EH (cell line): ENCODE measurements around the gene NBPF4.
A peak's percentile ranks its signal among the peaks of the same experiment; 100 is the strongest.
"Not testable (repeated sequence)": the region's sequence is repeated elsewhere in the genome, so short reads cannot be mapped to it uniquely, and the experiment has no call there.

ENCODE experiments used
- DNase-seq: peaks from one replicate; pipeline ENCODE4 v3.0.0-alpha.2; 2015; ENCODE audit warnings: low read depth

NBPF4 gene

DNA sequence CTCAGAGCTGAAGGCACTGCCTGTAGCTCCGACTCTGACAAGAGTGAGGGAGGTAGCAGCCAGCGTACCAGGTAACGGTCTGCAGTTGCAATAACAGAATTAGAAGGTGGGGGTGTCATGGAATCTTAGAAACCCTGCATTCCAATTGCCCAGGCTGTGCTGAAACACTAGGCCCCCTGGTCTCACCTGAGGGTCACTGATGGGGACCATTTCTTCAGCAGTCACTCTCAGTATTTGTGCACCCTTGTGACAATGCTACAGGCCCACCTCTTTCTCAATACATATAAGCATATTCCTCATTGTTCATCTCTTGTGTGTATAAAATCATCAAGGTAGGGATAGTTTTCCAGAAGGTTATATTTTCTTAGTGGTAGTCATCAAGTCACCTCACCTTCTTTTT lies at the start of gene NBPF4:
Gene NBPF4 (minus strand): TSS at position 101 of the 400 bp plus-strand sequence. CDS start 315 bp downstream, outside the sequence.
- DNase-seq, result not testable (repeated sequence)

DNA sequence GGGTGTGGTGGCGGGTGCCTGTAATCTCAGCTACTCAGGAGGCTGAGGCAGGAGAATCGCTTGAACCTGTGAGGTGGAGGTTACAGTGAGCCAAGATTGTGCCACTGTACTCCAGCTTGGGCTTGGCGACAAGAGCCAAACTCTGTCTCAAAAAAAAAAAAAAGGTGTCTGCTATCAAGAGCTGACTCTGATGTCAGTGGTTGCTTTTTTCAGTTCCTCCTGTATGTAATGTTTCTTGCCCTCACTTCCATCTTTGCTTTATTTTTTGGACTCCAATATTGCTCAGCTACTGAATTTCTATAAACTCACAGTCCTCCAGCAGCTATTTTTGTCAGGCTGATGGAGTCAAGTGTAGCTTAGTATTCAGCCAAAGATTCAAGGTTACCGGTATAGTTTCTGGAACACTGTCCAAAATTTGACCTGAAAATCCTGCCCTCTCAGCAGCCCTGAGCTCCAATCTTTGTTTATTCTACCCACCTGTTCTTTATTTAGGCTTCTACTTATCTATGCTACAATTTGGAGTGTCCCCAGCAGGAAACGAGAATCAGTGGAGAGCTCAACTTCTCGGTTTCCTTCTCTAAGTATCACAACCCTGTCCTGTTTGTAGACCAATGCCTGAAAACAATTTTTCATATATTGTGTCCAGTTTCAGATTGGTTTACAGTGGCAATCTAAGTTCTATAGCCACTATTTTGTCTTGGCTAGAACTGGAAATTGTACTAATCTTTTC lies 38.8 kb upstream of the NBPF4 start:
- DNase-seq, result not testable (repeated sequence)

DNA sequence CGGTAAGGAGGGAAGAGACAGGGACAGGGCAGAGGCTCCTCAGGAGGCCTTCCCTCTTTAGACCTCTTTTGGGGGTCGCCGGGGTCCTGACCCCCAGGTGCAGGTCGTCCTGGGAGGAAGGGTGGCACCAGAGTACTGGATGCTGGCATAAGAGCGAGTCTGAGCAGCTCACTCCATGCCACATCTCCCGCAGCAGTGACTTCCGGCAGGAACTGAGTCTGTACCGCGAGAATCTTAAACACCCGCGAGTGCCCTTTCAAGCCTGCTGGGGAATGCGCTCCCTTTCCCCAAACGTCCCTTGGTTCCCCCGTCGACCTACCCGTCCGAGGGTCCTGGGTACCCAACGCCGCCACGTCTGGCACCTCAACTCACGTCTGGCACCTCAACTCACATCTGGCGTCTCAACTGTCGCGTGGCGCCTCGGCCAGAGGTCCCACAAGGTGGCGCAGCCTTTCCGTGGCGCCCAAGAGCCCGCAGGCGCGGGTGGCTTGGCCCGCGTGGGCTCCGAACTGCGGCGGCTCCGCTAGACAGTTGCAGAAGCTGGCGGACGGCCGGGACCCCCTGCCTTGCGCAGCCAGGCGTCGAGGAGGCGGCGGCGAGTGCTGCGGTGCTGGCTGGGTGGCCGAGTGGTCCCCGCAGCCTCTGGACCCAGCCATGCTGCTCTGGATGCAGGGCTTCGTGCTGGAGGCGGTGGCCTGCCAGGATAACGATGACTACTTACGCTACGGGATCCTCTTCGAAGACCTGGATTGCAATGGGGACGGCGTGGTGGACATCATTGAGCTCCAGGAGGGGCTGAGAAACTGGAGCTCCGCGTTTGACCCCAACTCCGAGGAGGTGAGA lies 28.8 kb upstream of the NBPF4 start:
- not testable (repeated sequence) for DNase-seq

DNA sequence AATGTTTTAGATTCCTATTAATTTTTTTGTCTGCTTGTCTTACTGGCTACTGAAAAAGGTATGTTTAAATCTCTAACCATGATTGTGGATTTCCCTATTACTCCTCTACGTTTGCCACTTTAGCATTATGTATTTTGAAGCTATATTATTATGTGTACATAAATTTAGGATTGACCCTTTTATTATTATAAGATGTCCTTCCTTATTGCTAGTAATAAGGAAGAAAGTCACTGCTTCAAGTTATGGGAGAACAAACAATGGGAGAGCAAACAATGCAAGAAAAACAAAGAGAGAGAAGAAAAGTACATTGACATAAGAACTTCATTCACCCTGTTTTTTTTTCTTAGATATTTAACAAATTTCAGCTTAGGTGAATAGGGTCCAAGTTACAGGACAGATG lies 23.2 kb upstream of the NBPF4 start:
- not testable (repeated sequence) for DNase-seq

DNA sequence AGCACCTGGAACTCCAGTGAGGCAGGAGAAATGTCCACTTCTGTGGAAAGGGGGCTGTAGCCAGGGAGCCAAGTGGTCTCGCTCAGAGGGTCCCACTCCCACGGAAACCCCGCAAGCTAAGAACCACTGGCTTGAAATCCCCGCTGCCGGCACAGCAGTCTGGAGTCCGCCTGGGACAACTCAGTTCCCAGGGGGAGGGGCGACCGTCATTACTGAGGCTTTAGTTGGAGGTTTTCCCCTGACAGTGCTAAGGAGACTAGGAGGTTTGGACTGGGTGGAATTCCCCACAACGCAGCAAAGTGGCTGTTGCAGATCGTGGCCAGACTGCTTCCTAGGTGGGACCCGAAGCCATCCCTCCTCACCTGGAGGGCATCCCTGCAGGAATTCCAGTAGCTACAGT lies 18.1 kb upstream of the NBPF4 start:
- DNase-seq, result not testable (repeated sequence)

GRCh38 chr1:108261519-108261918 lies 17.6 kb upstream of the NBPF4 start:
- not testable (repeated sequence) for DNase-seq

GRCh38 chr1:108260578-108261259 lies 16.8 kb upstream of the NBPF4 start:
- DNase-seq, result not testable (repeated sequence)

- DNase-seq, result not testable (repeated sequence)
These were observed 11.6 kb upstream of the NBPF4 start for GRCh38 chr1:108255426-108255825.

- not testable (repeated sequence) for DNase-seq
These were observed 4.5 kb downstream of the NBPF4 start for GRCh38 chr1:108239426-108239825.

GRCh38 chr1:108235308-108235707 lies 8.6 kb downstream of the NBPF4 start:
- DNase-seq, result not testable (repeated sequence)

GRCh38 chr1:108232183-108232582 lies 11.7 kb downstream of the NBPF4 start:
- not testable (repeated sequence) for DNase-seq

DNA sequence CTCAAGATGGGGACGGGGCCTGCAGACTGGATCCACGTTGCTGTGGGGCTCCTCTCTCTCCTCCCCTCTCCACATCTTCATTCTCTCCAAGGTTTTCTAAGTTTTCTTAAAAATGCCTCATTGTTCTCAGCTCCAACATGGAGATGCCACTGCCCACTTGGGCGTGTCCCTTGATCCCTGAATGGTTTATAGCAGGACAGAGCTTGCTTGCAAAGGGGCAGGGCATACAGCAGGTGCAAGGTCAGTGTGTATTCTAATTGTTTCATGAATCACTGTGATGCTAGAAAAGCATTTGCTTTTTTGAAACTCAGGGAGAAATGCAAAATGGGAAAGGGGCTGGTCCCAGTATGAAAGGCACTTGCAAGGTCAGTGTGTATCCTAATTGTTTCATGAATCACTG lies 13.9 kb downstream of the NBPF4 start:
- not testable (repeated sequence) for DNase-seq

GRCh38 chr1:108227772-108228171 lies 16.1 kb downstream of the NBPF4 start:
- DNase-seq, result not testable (repeated sequence)

GRCh38 chr1:108226855-108227254 lies 17.0 kb downstream of the NBPF4 start:
- DNase-seq, result not testable (repeated sequence)

DNA sequence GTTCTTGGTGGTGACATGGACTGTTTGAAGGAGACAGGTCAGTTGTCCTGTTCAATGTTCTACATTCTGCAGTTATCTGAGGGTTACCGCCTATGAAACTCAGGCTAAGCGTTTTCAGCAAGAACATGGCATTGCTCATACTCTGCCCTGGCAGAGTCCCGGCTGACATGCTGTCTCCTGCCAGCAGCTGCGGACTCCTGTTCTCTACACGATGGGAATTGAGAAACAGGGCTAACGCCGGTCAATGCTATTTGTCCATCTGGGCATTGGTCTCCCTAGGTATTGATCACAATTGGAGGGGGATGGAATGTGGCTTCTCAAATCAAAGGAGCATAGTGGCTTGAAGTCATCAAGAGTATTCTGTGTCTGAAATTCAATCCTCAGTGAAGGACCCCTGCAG lies 20.6 kb downstream of the NBPF4 start:
- DNase-seq, result not testable (repeated sequence)

GRCh38 chr1:108217515-108218174 lies 26.2 kb downstream of the NBPF4 start:
- not testable (repeated sequence) for DNase-seq

DNA sequence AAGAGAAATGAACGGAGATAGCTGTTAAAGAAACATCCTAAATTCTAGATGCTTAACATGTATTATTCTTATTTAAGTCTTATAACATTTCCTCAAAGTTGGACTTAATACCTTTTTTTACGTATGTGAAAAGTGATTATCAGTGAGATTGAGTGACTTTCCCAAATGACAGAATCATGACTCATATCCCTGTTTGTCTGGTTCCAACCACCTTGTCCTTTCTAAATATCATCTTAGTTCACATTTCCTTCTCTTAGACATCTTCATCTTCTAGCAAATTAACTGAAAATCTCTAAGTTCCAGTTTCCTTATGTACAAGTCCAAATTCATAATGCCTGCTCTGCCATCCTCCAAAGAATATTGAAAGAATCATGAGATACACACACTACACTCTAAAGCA lies 26.9 kb downstream of the NBPF4 start:
- DNase-seq, result not testable (repeated sequence)

DNA sequence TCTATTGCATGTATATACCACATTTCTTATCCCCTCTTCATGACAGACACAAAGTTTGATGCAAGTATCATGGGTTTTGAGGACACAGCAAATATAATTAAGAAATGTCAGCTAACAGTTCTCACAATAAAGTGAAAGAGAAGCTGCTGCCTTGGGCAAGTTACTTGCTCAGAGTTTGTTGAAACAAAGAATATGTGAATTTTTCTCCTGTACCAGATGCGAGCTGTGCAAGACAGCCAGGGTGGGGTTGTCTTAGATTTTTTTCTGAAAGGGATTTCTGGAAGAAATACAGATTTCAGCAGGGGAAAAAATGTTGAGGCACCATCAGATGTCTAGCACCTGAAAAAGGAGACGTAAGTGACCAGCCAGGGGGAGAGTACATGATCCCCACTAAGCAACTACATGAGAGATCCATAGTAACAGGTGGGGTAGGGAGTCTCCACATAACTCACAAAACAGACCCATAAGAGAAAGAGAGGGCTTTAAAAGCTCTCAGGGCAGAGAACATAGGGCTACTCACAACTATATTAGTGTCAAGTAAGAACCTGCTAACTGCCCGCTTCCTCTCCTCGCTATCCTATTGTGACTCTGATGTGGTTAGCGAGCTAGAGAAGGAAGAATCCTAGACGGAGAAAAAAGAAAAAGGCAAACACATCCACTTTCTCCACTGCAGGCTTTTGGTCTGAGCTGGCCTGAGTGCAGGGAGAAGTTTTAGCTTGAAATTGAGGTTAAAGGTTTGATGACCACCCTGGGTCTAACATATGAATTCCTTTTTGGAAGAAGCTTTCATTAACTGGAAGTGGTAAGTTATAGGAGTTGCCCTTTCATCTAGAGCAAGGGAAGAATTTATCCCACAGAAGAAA lies 27.6 kb downstream of the NBPF4 start:
- not testable (repeated sequence) for DNase-seq

GRCh38 chr1:108214641-108215465 lies 29.0 kb downstream of the NBPF4 start:
- peak; percentile 23 for DNase-seq

DNA sequence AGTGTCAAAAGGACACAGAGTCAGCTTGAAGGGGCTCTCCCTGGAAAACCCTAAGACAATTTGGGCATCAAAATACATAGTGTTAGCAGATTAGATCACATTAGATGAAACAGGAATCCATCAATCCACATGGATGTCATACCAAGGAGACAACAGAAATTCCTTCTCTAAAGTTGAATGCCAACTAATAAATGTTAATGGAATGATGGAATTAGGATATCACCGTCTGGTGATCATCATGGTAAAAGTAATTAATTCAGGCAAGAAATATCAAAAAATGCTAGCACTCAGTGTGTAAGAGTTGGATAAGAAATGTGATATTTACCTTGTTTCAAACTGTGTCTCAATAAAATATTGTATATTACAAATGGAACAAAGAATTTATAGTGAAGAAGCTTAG lies 32.9 kb downstream of the NBPF4 start:
- DNase-seq, result no peak
